HepG2 (cell line): ENCODE data around the gene MTOR. TPM values are rescaled to one million over a fixed set of nuclear protein-coding genes. Genes with fewer than 3 reads are reported as not detected.

Source experiments
- CAMTA2 ChIP-seq: sonication (generic); formaldehyde crosslinking; IDR thresholded peaks from 2 replicates; pipeline ENCODE4 v1.4.0; 2020; ENCODE audit warnings: mild to moderate bottlenecking, missing genetic modification reagents, borderline replicate concordance
- FOXM1 ChIP-seq: sonication (generic); formaldehyde crosslinking; IDR thresholded peaks from 2 replicates; pipeline ENCODE4 v1.5.0; 2020; ENCODE audit warnings: missing genetic modification reagents
- GZF1 ChIP-seq: sonication (generic); formaldehyde crosslinking; IDR thresholded peaks from 2 replicates; pipeline ENCODE4 v1.5.1; 2020; ENCODE audit warnings: mild to moderate bottlenecking, missing genetic modification reagents
- HIVEP1 ChIP-seq: sonication (generic); formaldehyde crosslinking; IDR thresholded peaks from 2 replicates; pipeline ENCODE4 v1.4.0; 2020; ENCODE audit warnings: mild to moderate bottlenecking, missing genetic modification reagents
- NR2C2 ChIP-seq: sonication (generic); formaldehyde crosslinking; IDR thresholded peaks from 2 replicates; pipeline ENCODE4 v1.4.0; 2020; ENCODE audit warnings: missing genetic modification reagents, mild to moderate bottlenecking, moderate library complexity, borderline replicate concordance
- PCBP1 ChIP-seq: fragments of 200-400 bp; formaldehyde crosslinking; IDR thresholded peaks from 2 replicates; pipeline ENCODE4 v1.6.1; 2017; ENCODE audit warnings: mild to moderate bottlenecking, low read depth, low read length, borderline replicate concordance
- REXO4 ChIP-seq: sonication (generic); formaldehyde crosslinking; IDR thresholded peaks from 2 replicates; pipeline ENCODE4 v1.8.0; 2022; ENCODE audit warnings: missing genetic modification reagents, mild to moderate bottlenecking, borderline replicate concordance
- SNAPC5 ChIP-seq: sonication (generic); formaldehyde crosslinking; IDR thresholded peaks from 2 replicates; pipeline ENCODE4 v1.8.1; 2023; ENCODE audit warnings: mild to moderate bottlenecking, missing genetic modification reagents, borderline replicate concordance
- TRIM22 ChIP-seq: fragments of 450-650 bp; IDR thresholded peaks from 2 replicates; pipeline ENCODE4 v1.6.1; 2017
- ZMYM4 ChIP-seq: sonication (generic); formaldehyde crosslinking; IDR thresholded peaks from 2 replicates; pipeline ENCODE4 v1.8.1; 2023; ENCODE audit warnings: mild to moderate bottlenecking, missing genetic modification reagents
- ZNF275 ChIP-seq: sonication (generic); formaldehyde crosslinking; IDR thresholded peaks from 2 replicates; pipeline ENCODE4 v1.8.0; 2022; ENCODE audit warnings: missing genetic modification reagents, mild to moderate bottlenecking, inconsistent platforms, borderline replicate concordance
- ZNF549 ChIP-seq: sonication (generic); formaldehyde crosslinking; IDR thresholded peaks from 2 replicates; pipeline ENCODE4 v1.5.0; 2020; ENCODE audit warnings: missing genetic modification reagents
- ZNF558 ChIP-seq: sonication (generic); formaldehyde crosslinking; IDR thresholded peaks from 2 replicates; pipeline ENCODE4 v1.9.0; 2022; ENCODE audit warnings: mild to moderate bottlenecking, missing genetic modification reagents, borderline replicate concordance
- ZNF564 ChIP-seq: sonication (generic); formaldehyde crosslinking; IDR thresholded peaks from 2 replicates; pipeline ENCODE4 v1.8.1; 2023; ENCODE audit warnings: mild to moderate bottlenecking, missing genetic modification reagents
- ZNF572 ChIP-seq: sonication (generic); formaldehyde crosslinking; IDR thresholded peaks from 2 replicates; pipeline ENCODE4 v1.5.1; 2020; ENCODE audit warnings: mild to moderate bottlenecking, missing genetic modification reagents
- ZNF724P ChIP-seq: sonication (generic); formaldehyde crosslinking; IDR thresholded peaks from 2 replicates; pipeline ENCODE4 v1.8.0; 2022; ENCODE audit warnings: missing genetic modification reagents, borderline replicate concordance
- polyA plus RNA-seq, 8 experiments: library from polyadenylated mRNA; depleted of rRNA in 3 of 8; stranded (reverse) in 7 of 8; unstranded in 1 of 8; fragments of >200 nt; fragmentation: Illumina TruSeq in 4 of 8; extraction: Trizol in 4 of 8; gene quantifications; 2 replicates each; pipeline versions ENCODE4 v1.2.1 to v1.2.3, GENCODE V29; 2011 to 2016; ENCODE audit warnings: low read depth in 4 of 8, missing spikeins in 1 of 8, mixed read lengths in 1 of 8; ENCODE audit not compliant: insufficient read depth in 1 of 8
- total RNA-seq, 5 experiments: library from RNA; depleted of rRNA; stranded (reverse); fragments of >200 nt; fragmentation: Illumina TruSeq; extraction: Trizol; gene quantifications; 2 replicates each; pipeline ENCODE4 v1.2.3, GENCODE V29; 2016; ENCODE audit warnings: low read depth in 1 of 5
- TF ChIP-seq, protein P1 (sequence below): sonication (generic); formaldehyde crosslinking; IDR thresholded peaks from 2 replicates; pipeline ENCODE4 v1.4.0; 2020; ENCODE audit warnings: missing genetic modification reagents
- TF ChIP-seq, protein P2 (sequence below): sonication (generic); formaldehyde crosslinking; IDR thresholded peaks from 2 replicates; pipeline ENCODE4 v1.8.0; 2022; ENCODE audit warnings: low read depth, missing genetic modification reagents
- TF ChIP-seq, protein P3 (sequence below): sonication (generic); formaldehyde crosslinking; IDR thresholded peaks from 2 replicates; pipeline ENCODE4 v1.4.0; 2020; ENCODE audit warnings: mild to moderate bottlenecking, missing genetic modification reagents
- TF ChIP-seq, protein P4 (sequence below): sonication (generic); formaldehyde crosslinking; IDR thresholded peaks from 2 replicates; pipeline ENCODE4 v1.5.0; 2020; ENCODE audit warnings: missing genetic modification reagents, mild to moderate bottlenecking, borderline replicate concordance
- TF ChIP-seq, protein P5 (sequence below): sonication (generic); formaldehyde crosslinking; IDR thresholded peaks from 2 replicates; pipeline ENCODE4 v1.4.0; 2020; ENCODE audit warnings: low read depth, mild to moderate bottlenecking, missing genetic modification reagents

MTOR gene
- total and polyA plus RNA-seq, 2 of the 13 experiments (the other 11 are each of a cell fraction or from before 2014, with no cell fraction given): 24.6 to 34.6 TPM

GRCh38 chr1:11099310-11100148 lies 162.8 kb downstream of the MTOR start, which contains the start of gene EXOSC10 (continued):
- TF ChIP-seq, protein P1, sequence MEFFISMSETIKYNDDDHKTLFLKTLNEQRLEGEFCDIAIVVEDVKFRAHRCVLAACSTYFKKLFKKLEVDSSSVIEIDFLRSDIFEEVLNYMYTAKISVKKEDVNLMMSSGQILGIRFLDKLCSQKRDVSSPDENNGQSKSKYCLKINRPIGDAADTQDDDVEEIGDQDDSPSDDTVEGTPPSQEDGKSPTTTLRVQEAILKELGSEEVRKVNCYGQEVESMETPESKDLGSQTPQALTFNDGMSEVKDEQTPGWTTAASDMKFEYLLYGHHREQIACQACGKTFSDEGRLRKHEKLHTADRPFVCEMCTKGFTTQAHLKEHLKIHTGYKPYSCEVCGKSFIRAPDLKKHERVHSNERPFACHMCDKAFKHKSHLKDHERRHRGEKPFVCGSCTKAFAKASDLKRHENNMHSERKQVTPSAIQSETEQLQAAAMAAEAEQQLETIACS (CRISPR knock-in tag): no peak; the same call in 1 of the 2 replicates
- TF ChIP-seq TRIM22: no peak
- TF ChIP-seq, protein P2, sequence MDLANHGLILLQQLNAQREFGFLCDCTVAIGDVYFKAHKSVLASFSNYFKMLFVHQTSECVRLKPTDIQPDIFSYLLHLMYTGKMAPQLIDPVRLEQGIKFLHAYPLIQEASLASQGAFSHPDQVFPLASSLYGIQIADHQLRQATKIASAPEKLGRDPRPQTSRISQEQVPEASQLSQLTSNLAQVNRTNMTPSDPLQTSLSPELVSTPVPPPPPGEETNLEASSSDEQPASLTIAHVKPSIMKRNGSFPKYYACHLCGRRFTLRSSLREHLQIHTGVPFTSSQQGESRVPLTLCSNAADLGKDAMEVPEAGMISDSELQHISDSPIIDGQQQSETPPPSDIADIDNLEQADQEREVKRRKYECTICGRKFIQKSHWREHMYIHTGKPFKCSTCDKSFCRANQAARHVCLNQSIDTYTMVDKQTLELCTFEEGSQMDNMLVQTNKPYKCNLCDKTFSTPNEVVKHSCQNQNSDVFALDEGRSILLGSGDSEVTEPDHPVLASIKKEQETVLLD (CRISPR knock-in tag): 0 out of 2 replicates have a peak, but pooled peaks have one; percentile 36
- TF ChIP-seq, protein P3, sequence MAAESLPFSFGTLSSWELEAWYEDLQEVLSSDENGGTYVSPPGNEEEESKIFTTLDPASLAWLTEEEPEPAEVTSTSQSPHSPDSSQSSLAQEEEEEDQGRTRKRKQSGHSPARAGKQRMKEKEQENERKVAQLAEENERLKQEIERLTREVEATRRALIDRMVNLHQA: no peak
- peak; percentile 79; the same call in 1 of the 2 replicates for TF ChIP-seq HIVEP1
- TF ChIP-seq CAMTA2 (CRISPR knock-in tag): no peak
- TF ChIP-seq, protein P4, sequence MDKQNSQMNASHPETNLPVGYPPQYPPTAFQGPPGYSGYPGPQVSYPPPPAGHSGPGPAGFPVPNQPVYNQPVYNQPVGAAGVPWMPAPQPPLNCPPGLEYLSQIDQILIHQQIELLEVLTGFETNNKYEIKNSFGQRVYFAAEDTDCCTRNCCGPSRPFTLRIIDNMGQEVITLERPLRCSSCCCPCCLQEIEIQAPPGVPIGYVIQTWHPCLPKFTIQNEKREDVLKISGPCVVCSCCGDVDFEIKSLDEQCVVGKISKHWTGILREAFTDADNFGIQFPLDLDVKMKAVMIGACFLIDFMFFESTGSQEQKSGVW: no peak
- peak; percentile 74; the same call in 1 of the 2 replicates for TF ChIP-seq ZNF724P (CRISPR knock-in tag)
- no peak for TF ChIP-seq FOXM1 (CRISPR knock-in tag)
- TF ChIP-seq, protein P5, sequence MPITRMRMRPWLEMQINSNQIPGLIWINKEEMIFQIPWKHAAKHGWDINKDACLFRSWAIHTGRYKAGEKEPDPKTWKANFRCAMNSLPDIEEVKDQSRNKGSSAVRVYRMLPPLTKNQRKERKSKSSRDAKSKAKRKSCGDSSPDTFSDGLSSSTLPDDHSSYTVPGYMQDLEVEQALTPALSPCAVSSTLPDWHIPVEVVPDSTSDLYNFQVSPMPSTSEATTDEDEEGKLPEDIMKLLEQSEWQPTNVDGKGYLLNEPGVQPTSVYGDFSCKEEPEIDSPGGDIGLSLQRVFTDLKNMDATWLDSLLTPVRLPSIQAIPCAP (CRISPR knock-in tag): no peak
- TF ChIP-seq ZNF572: 0 out of 2 replicates have a peak, but pooled peaks have one; percentile 62
- TF ChIP-seq NR2C2 (CRISPR knock-in tag): peak; percentile 58
- TF ChIP-seq REXO4 (CRISPR knock-in tag): no peak
- TF ChIP-seq ZMYM4 (CRISPR knock-in tag): peak; percentile 59
- no peak for TF ChIP-seq SNAPC5 (CRISPR knock-in tag)
- peak; percentile 50; the same call in 1 of the 2 replicates for TF ChIP-seq ZNF564 (CRISPR knock-in tag)
- TF ChIP-seq GZF1 (CRISPR knock-in tag): no peak
- TF ChIP-seq ZNF275: peak; percentile 82; the same call in 1 of the 2 replicates
- no peak for TF ChIP-seq ZNF549
- no peak for TF ChIP-seq ZNF558
- no peak for TF ChIP-seq PCBP1
